GM19099 (cell line): ENCODE measurements around the gene CARMIL3.

Experiments used
- POLR2A ChIP-seq: IDR thresholded peaks from 3 replicates; pipeline ENCODE4 v1.6.1; 2011; ENCODE audit warnings: low read depth; ENCODE audit not compliant: insufficient read length; ENCODE audit errors: extremely low read depth

The CARMIL3 gene

GRCh38 chr14:24065408-24065807, 13.6 kb downstream of the CARMIL3 start:
- TF ChIP-seq POLR2A: no peak

DNA sequence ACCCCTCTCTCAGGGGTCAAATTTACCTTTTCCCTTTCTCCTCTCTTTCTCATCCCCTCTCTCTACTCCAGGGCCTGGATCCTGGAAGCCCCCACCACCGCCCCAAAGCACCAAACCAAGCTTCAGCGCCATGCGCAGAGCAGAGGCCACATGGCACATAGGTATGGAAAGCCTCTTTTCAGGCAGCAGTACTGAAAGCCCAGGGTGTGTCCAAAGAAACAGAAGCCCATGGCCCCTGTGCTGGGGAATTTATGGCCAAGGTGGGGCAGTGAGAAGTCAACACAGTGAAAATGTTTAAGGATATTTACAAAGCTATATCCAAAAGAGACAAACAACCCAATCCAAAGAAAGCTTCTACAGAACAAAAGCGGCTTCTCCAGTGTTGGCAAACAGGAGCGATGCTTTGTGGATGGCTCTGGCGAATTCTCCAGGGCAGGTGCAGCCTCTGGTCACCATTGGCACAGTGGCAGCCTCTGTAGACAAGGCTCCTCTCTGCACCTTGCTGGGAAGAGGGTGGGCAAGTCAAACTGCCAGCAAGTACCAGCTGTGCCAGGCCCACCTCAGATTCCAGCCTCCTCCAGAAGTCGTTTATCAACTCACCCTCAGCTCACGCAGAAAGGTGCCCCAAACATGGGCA, 14.8 kb downstream of the CARMIL3 start:
- no peak for TF ChIP-seq POLR2A

GRCh38 chr14:24067133-24068082, 15.6 kb downstream of the CARMIL3 start:
- no peak for TF ChIP-seq POLR2A

DNA sequence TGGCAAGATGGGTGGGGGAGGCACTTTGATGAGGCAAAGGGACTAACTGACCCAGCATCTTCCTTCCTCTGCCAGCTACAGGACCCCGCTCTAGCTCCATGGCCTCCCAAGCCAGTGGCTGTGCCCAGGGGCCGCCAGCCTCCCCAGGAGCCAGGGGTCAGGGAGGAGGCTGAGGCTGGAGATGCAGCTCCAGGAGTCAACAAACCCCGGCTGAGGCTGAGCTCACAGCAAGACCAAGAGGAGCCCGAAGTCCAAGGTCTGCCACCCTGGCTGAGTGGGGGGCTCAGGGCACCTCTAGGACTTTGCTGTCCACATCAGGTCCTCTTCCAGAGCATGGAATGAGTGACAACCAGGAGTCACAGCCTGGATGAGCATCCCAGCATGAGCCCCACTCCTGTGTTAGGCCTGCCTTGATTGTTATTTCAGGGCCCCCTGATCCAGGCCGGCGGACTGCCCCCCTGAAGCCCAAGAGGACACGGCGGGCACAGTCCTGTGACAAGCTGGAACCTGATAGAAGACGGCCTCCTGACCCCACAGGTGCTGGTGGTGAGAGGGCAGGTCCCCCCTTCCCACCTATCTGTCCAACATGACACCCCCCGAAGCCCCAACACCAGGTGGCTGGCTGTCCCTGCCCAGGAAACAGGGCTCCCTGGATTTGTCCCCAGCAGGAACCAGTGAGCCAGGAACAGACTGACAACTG, 17.1 kb downstream of the CARMIL3 start:
- no peak for TF ChIP-seq POLR2A

DNA sequence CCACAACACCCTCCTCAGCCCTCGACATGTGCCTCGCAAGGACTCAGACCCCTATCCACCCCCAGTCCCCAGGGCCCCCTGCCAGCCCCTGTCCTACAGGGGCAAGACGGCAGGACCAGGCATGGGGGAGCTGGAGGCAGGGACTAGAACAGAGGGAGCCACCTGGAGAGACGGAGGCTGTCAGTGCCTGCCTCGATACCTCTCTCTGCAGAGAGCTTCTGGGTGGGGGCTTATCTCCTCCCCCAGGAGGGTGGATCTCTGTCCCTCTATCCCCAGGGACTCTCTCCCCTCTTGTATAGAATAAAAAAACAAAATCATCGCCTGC, 17.6 kb downstream of the CARMIL3 start:
- no peak for TF ChIP-seq POLR2A

GRCh38 chr14:24070285-24071143, 18.7 kb downstream of the CARMIL3 start:
- no peak for TF ChIP-seq POLR2A

- no peak for TF ChIP-seq POLR2A
Measured at GRCh38 chr14:24071144-24071697, 19.4 kb downstream of the CARMIL3 start, which contains the start of gene CPNE6. Gene CPNE6, plus strand, starts transcription at chr14:24071562. Its CDS starts 1,375 bp downstream, at chr14:24072937.

DNA sequence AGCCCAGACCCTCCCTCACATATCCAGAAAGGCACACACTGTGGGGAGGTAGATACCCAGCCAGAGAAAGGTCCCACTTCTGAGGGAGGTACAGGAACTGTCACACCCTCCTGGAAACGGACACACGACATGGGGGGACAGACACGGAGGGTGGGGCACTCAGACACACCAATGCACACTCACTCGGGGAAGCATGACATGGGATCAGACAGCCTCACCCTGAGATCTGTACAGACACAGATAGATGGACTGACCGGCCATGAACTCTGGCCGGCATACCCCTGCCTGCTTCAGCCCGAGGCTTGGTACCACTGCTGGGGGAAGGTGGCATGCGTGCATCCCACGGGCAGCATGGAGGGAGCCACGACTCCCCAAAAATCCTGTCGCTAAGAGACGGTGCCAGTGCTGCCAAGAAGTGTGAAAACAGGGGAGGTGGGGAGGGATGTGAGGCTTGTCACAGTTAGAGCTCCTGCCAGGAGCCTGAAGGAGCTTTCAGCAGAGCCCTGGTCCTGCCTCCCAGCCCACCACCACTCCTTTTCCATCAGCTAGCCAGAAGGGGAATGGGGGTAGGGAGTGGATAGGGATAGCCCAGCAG, 20.1 kb downstream of the CARMIL3 start:
- no peak for TF ChIP-seq POLR2A

GRCh38 chr14:24072436-24072835, 20.6 kb downstream of the CARMIL3 start:
- no peak for TF ChIP-seq POLR2A

DNA sequence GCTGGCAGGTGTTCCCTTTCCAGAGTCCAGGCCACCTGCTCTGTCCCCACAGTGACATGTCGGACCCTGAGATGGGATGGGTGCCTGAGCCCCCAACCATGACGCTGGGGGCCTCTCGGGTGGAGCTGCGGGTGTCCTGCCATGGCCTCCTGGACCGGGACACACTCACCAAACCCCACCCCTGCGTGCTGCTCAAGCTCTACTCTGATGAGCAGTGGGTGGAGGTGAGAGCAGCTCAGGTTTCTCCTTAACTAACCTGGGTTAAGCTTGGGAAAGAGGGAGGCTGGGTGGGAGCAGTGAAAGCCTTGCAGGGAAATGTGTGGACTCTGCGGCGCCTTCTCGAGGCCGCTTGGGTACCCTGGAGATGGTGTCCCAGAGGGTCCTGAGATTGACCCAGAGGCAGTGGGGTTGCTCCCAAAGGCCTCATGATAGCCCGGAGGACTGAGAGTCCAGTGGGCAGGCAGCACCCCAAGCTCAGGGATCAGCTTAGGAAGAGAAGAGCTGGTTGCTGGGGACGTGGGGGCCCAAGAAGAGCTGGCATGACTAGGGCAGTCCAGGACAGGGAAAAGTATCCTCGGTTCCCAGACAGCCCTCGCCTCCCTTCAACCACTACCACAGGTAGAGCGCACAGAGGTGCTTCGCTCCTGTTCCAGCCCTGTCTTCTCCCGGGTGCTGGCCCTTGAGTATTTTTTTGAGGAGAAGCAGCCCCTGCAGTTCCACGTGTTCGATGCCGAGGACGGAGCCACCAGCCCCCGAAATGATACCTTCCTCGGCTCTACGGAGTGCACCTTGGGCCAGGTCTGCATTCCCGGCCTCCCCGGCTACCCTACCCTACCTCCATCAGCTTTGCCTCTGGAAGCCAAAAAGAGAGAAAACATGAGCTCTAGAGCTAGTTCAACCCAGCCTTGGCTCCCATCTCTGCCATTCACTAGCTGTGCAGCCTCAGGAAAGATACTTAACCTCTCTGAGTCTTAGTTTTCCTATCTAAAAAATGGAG, 21.4 kb downstream of the CARMIL3 start:
- TF ChIP-seq POLR2A: no peak

DNA sequence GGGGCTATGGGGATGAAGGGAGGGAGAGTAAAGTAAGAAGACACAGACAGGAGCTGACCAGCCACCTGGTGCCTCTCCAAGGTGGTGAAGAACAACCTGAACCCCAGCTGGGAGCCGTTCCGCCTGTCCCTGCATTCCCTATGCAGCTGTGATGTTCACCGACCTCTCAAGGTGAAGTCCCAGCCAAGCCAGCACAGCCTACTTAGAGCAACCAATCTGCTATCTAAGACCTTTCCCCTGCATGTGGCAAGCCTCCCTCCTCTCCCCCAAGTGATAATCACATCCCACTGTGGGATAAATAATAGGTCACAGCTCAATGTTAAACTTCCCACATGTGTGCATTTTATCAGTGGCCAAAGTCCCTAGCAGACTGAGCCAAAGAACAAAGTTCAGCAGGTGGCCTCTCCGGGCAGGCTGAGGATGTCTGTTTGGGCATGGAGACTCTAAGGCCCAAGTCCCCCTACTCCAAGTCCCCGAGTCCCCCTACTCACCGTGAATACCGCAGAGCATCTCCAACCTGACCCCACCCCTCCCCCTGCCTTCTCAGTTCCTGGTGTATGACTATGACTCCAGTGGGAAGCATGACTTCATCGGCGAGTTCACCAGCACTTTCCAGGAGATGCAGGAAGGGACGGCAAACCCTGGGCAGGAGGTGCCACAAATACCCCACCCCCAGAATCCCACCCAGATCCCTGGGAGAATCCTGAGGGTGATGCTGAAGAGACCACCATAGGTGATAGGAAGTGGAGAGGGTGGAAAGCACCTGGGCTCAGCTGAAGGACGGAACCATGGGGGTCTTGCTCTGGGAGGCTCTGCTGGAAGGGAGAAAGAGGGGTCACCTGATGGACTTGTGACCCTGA, 23.0 kb downstream of the CARMIL3 start:
- TF ChIP-seq POLR2A: no peak
